Activated CD4-positive, alpha-beta T cell treated with anti-CD3 and anti-CD28 coated beads, Interleukin-2, amount 50 U/mL, for 1 hour (primary cell): ENCODE results near the gene GPR83.
"Not testable (repeated sequence)": the region's sequence is repeated elsewhere in the genome, so short reads cannot be mapped to it uniquely, and the experiment has no call there.

ENCODE experiments used
- DNase-seq: peaks from one replicate; pipeline ENCODE4 v3.0.0-alpha.2; 2020

GPR83 gene

GRCh38 chr11:94350850-94351563 lies 50.2 kb downstream of the GPR83 start:
- DNase-seq = not testable (repeated sequence)

GRCh38 chr11:94346311-94346710 lies 54.9 kb downstream of the GPR83 start:
- not testable (repeated sequence) for DNase-seq

GRCh38 chr11:94343495-94343894 lies 57.7 kb downstream of the GPR83 start:
- DNase-seq = no peak

- DNase-seq = no peak
Observed at GRCh38 chr11:94342250-94342649, 59.0 kb downstream of the GPR83 start.

GRCh38 chr11:94338651-94339050 lies 62.6 kb downstream of the GPR83 start:
- DNase-seq = no peak

GRCh38 chr11:94336033-94336432 lies 65.2 kb downstream of the GPR83 start:
- no peak for DNase-seq

GRCh38 chr11:94332814-94333213 lies 68.4 kb downstream of the GPR83 start:
- DNase-seq = no peak

- no peak for DNase-seq
Observed at GRCh38 chr11:94330789-94331188, 70.4 kb downstream of the GPR83 start.

GRCh38 chr11:94329501-94329900 lies 71.7 kb downstream of the GPR83 start:
- no peak for DNase-seq

GRCh38 chr11:94328587-94329080 lies 72.6 kb downstream of the GPR83 start:
- no peak for DNase-seq
